ENCODE measurements around the gene OR51I1. TPM values are rescaled to one million over a fixed set of nuclear protein-coding genes. Genes with fewer than 3 reads are reported as not detected.

The OR51I1 gene
- polyA plus RNA-seq, 4 donors = not detected

Other genes starting within 250 kb of the OR51I1 start
- not detected for gene OR51V1, start 240.8 kb downstream of the OR51I1 start, polyA plus RNA-seq (ENCODE audit: insufficient read length in 4 of 4)
- gene HBB, start 214.4 kb downstream of the OR51I1 start, polyA plus RNA-seq (ENCODE audit: insufficient read length in 4 of 4) = 100 to 1,000 TPM; 127 to 236 (median 129) TPM
- 1 to 10 TPM; 1.3 to 3.2 (median 1.8) TPM for gene HBD, start 207.0 kb downstream of the OR51I1 start, polyA plus RNA-seq (ENCODE audit: insufficient read length in 4 of 4)
- 10 to 100 TPM in 1 of 4 donors, 1 to 10 TPM in 3; 2.5 to 13.0 (median 4.6) TPM for gene HBG1, start 191.7 kb downstream of the OR51I1 start, polyA plus RNA-seq (ENCODE audit: insufficient read length in 4 of 4)
- 1,000 to 10,000 TPM; 1,916 to 2,998 (median 2,577) TPM for gene HBG2, start 186.7 kb downstream of the OR51I1 start, polyA plus RNA-seq (ENCODE audit: insufficient read length in 4 of 4)
- gene HBE1, start 171.6 kb downstream of the OR51I1 start, polyA plus RNA-seq (ENCODE audit: insufficient read length in 4 of 4) = 10 to 100 TPM in 1 of 4 donors, 1 to 10 TPM in 3; 6.6 to 11.6 (median 7.4) TPM
- gene OR51B4, start 139.6 kb downstream of the OR51I1 start, polyA plus RNA-seq (ENCODE audit: insufficient read length in 4 of 4) = under 1 TPM in 2 of 4 donors, not detected in 2; 0.12 to 0.24 TPM
- gene OR51B2, start 117.2 kb downstream of the OR51I1 start, polyA plus RNA-seq (ENCODE audit: insufficient read length in 4 of 4) = not detected
- gene OR51B5, start 98.0 kb downstream of the OR51I1 start, polyA plus RNA-seq (ENCODE audit: insufficient read length in 4 of 4) = under 1 TPM; 0.35 to 0.69 (median 0.60) TPM
- gene OR51B6, start 90.0 kb downstream of the OR51I1 start, polyA plus RNA-seq (ENCODE audit: insufficient read length in 4 of 4) = not detected
- gene OR51M1, start 57.7 kb downstream of the OR51I1 start, polyA plus RNA-seq (ENCODE audit: insufficient read length in 4 of 4) = under 1 TPM in 1 of 4 donors, not detected in 3; 0.04 TPM
- under 1 TPM in 1 of 4 donors, not detected in 3; 0.06 TPM for gene OR51Q1, start 19.4 kb downstream of the OR51I1 start, polyA plus RNA-seq (ENCODE audit: insufficient read length in 4 of 4)
- gene OR51I2, start 7.8 kb upstream of the OR51I1 start, polyA plus RNA-seq (ENCODE audit: insufficient read length in 4 of 4) = not detected
- gene OR52D1, start 47.2 kb upstream of the OR51I1 start, polyA plus RNA-seq (ENCODE audit: insufficient read length in 4 of 4) = not detected
- not detected for gene UBQLN3, start 68.4 kb upstream of the OR51I1 start, polyA plus RNA-seq (ENCODE audit: insufficient read length in 4 of 4)
- under 1 TPM; 0.34 to 0.91 (median 0.50) TPM for gene UBQLNL, start 75.2 kb upstream of the OR51I1 start, polyA plus RNA-seq (ENCODE audit: insufficient read length in 4 of 4)
- gene OR52H1, start 107.0 kb upstream of the OR51I1 start, polyA plus RNA-seq (ENCODE audit: insufficient read length in 4 of 4) = not detected
- gene OR52B6, start 139.4 kb upstream of the OR51I1 start, polyA plus RNA-seq (ENCODE audit: insufficient read length in 4 of 4) = under 1 TPM in 1 of 4 donors, not detected in 3; 0.05 TPM
- gene TRIM6, start 155.1 kb upstream of the OR51I1 start, polyA plus RNA-seq (ENCODE audit: insufficient read length in 4 of 4) = 10 to 100 TPM; 16.9 to 73.5 (median 39.6) TPM
- 10 to 100 TPM in 3 of 4 donors, 1 to 10 TPM in 1; 8.2 to 12.7 (median 11.5) TPM for gene TRIM34, start 183.5 kb upstream of the OR51I1 start, polyA plus RNA-seq (ENCODE audit: insufficient read length in 4 of 4)
- gene TRIM5, start 243.6 kb upstream of the OR51I1 start, polyA plus RNA-seq (ENCODE audit: insufficient read length in 4 of 4) = 10 to 100 TPM; 34.8 to 46.9 (median 41.6) TPM
- gene TRIM22, start 248.3 kb upstream of the OR51I1 start, polyA plus RNA-seq (ENCODE audit: insufficient read length in 4 of 4) = 10 to 100 TPM in 1 of 4 donors, 1 to 10 TPM in 3; 6.9 to 10.6 (median 7.9) TPM

All from right renal pelvis (tissue), 4 donors.